PC-3 (cell line): ENCODE measurements around the gene CHTF18. TPM values are rescaled to one million over a fixed set of nuclear protein-coding genes. Genes with fewer than 3 reads are reported as not detected.

ENCODE experiments used
- ATAC-seq: fragments of 200-7000 bp; cut with Tn5 transposase; 2 replicates; pipeline ENCODE4 v1.9.1; 2020; ENCODE audit warnings: mild to moderate bottlenecking, moderate library complexity
- BruUV-seq: library from RNA; stranded (reverse); fragments of 400-500 nt; replicated peaks from 2 replicates; lab custom pipeline; 2021; lab: Mats Ljungman, UMichigan
- CTCF ChIA-PET: fragments of 300-600 bp; sonication (Branson Sonifier 250); formaldehyde crosslinking; loops from one replicate; lab custom pipeline; 2022; ENCODE audit warnings: antibody characterized with exemption; lab: Charles Lee
- POLR2A ChIA-PET: fragments of 300-600 bp; sonication (Branson Sonifier 250); formaldehyde crosslinking; loops from one replicate; lab custom pipeline; 2022; ENCODE audit warnings: antibody characterized with exemption; ENCODE audit not compliant: unreplicated experiment; lab: Charles Lee
- DNase-seq: peaks from one replicate; pipeline ENCODE4 v3.0.0-alpha.2; 2015
- H2AFZ ChIP-seq: fragments of 300-600 bp; sonication (generic); 2 replicates; pipeline ENCODE4 v1.6.0; 2016; ENCODE audit warnings: antibody characterized with exemption, low read length
- H3F3A ChIP-seq: fragments of 300-600 bp; sonication (generic); one replicate; pipeline ENCODE4 v1.6.0; 2017; ENCODE audit warnings: antibody characterized with exemption, low read length, control low read depth, mild to moderate bottlenecking; ENCODE audit not compliant: unreplicated experiment
- H3K27ac ChIP-seq: fragments of 300-600 bp; sonication (generic); 2 replicates; pipeline ENCODE4 v1.5.1; 2016; ENCODE audit warnings: mild to moderate bottlenecking, low read length
- H3K27me3 ChIP-seq: fragments of 300-600 bp; sonication (generic); 2 replicates; pipeline ENCODE4 v1.6.1; 2016; ENCODE audit warnings: low read length, mixed read lengths
- H3K36me3 ChIP-seq: fragments of 300-600 bp; sonication (generic); 2 replicates; pipeline ENCODE4 v1.6.1; 2016; ENCODE audit warnings: low read depth, mixed run types, low read length, mixed read lengths
- H3K4me1 ChIP-seq: fragments of 300-600 bp; sonication (generic); 2 replicates; pipeline ENCODE4 v1.5.1; 2016; ENCODE audit warnings: low read length; ENCODE audit not compliant: insufficient read depth
- H3K4me2 ChIP-seq: fragments of 300-600 bp; sonication (generic); 2 replicates; pipeline ENCODE4 v1.6.0; 2016; ENCODE audit warnings: low read length
- H3K4me3 ChIP-seq: fragments of 300-600 bp; sonication (generic); 2 replicates; pipeline ENCODE4 v1.5.1; 2016; ENCODE audit warnings: mild to moderate bottlenecking, low read length, mixed read lengths
- H3K79me2 ChIP-seq: fragments of 300-600 bp; sonication (generic); 2 replicates; pipeline ENCODE4 v1.6.1; 2017; ENCODE audit warnings: low read length, mixed read lengths
- H3K9ac ChIP-seq: fragments of 300-600 bp; sonication (generic); 2 replicates; pipeline ENCODE4 v1.6.0; 2016; ENCODE audit warnings: mild to moderate bottlenecking, low read length
- H3K9me2 ChIP-seq: fragments of 300-600 bp; sonication (generic); replicated peaks from 2 replicates; pipeline ENCODE4 v1.6.1; 2016; ENCODE audit warnings: mixed run types, low read length, mixed read lengths
- H3K9me3 ChIP-seq: fragments of 300-600 bp; sonication (generic); 2 replicates; pipeline ENCODE4 v1.6.1; 2016; ENCODE audit warnings: low read length, mixed read lengths
- H4K20me1 ChIP-seq: fragments of 300-600 bp; sonication (generic); 2 replicates; pipeline ENCODE4 v1.6.1; 2016; ENCODE audit warnings: low read length, mixed read lengths
- CTCF ChIP-seq: fragments of 300-600 bp; sonication (generic); conservative IDR thresholded peaks from 2 replicates; pipeline ENCODE4 v1.5.1; 2017; ENCODE audit warnings: antibody characterized with exemption, low read depth, mild to moderate bottlenecking, low read length
- EZH2 ChIP-seq: fragments of 300-600 bp; sonication (generic); IDR thresholded peaks from one replicate; pipeline ENCODE4 v1.6.1; 2017; ENCODE audit warnings: antibody characterized with exemption, mild to moderate bottlenecking, low read length; ENCODE audit not compliant: unreplicated experiment
- EZH2phosphoT487 ChIP-seq: fragments of 300-600 bp; sonication (generic); IDR thresholded peaks from 2 replicates; pipeline ENCODE4 v1.6.1; 2018; ENCODE audit warnings: mild to moderate bottlenecking, antibody characterized with exemption, low read length, borderline replicate concordance
- intact Hi-C: fragments of 100-400 bp; cut with micrococcal nuclease; formaldehyde crosslinking; loops from 2 replicates; pipeline ENCODE4 v1.9.0; 2023
- total RNA-seq: library from RNA; depleted of rRNA; stranded (reverse); fragments of >200 nt; gene quantifications from 2 replicates; pipeline ENCODE4 v1.2.3, GENCODE V29; 2014

The CHTF18 gene
- total RNA-seq, 1 experiment from 2014 or later = 79.0 TPM

GRCh38 chr16:802914-803753 is 14.7 kb downstream of the CHTF18 start:
- H3K36me3 ChIP-seq = no peaks in the 10 kb centered on the region

GRCh38 chr16:803754-804080 is 15.3 kb downstream of the CHTF18 start:
- H3K4me1 ChIP-seq = peaks cover 3% of the 10 kb centered on the region; the same call in 1 of the 2 replicates
- no TSS peak for BruUV-seq
- no peak for ATAC-seq
- peaks cover 5% of the 10 kb centered on the region for H3K79me2 ChIP-seq
- CTCF ChIA-PET = no interaction called here
- no peak overlapping the region for H3K4me2 ChIP-seq
- no peaks in the 10 kb centered on the region for H3K9me2 ChIP-seq
- H3K36me3 ChIP-seq = no peaks in the 10 kb centered on the region
- H2AFZ ChIP-seq = no peak overlapping the region
- POLR2A ChIA-PET = interaction anchor here (0.6 kb wide), 1 partner anchor 28 kb away, joined by 7 read pairs; no protein-coding TSS in a partner anchor
- H3K27ac ChIP-seq = no peak overlapping the region
- H4K20me1 ChIP-seq = no peaks in the 10 kb centered on the region
- H3K9me3 ChIP-seq = no peaks in the 10 kb centered on the region
- no peak for DNase-seq
- intact Hi-C loops = no loop called here
- no peak overlapping the region for H3K4me3 ChIP-seq
- H3F3A ChIP-seq = no peaks in the 10 kb centered on the region
- no peak for TF ChIP-seq EZH2
- no peak for TF ChIP-seq CTCF
- no peak for TF ChIP-seq EZH2phosphoT487
- H3K9ac ChIP-seq = no peak overlapping the region
- H3K27me3 ChIP-seq = no peaks in the 10 kb centered on the region

More at GRCh38 chr16:802914-803753, 14.7 kb downstream of the CHTF18 start:
- H3K27ac ChIP-seq = no peak overlapping the region
- no peak for DNase-seq
- no peak overlapping the region for H3K4me2 ChIP-seq
- CTCF ChIA-PET = no interaction called here
- no peak overlapping the region for H3K4me3 ChIP-seq
- no peak for TF ChIP-seq EZH2phosphoT487
- no peak for TF ChIP-seq CTCF
- TF ChIP-seq EZH2 = no peak
- POLR2A ChIA-PET = interaction anchor here (0.6 kb wide), 1 partner anchor 28 kb away, joined by 7 read pairs; no protein-coding TSS in a partner anchor
- no TSS peak for BruUV-seq
- no peak for ATAC-seq
- H3K9me2 ChIP-seq = no peaks in the 10 kb centered on the region
- H3K79me2 ChIP-seq = peaks cover 5% of the 10 kb centered on the region
- H4K20me1 ChIP-seq = no peaks in the 10 kb centered on the region
- peaks cover 3% of the 10 kb centered on the region; the same call in 1 of the 2 replicates for H3K4me1 ChIP-seq
- no peak overlapping the region for H3K9ac ChIP-seq
- H3K9me3 ChIP-seq = no peaks in the 10 kb centered on the region
- no peaks in the 10 kb centered on the region for H3K27me3 ChIP-seq
- no peaks in the 10 kb centered on the region for H3F3A ChIP-seq
- no peak overlapping the region for H2AFZ ChIP-seq
- intact Hi-C loops = no loop called here
